ENCODE measurements around the gene IRF2BP1. TPM values are rescaled to one million over a fixed set of nuclear protein-coding genes. Genes with fewer than 3 reads are reported as not detected.

Gene IRF2BP1
- total and polyA plus RNA-seq, 9 donors = 16.4 to 21.8 (median 18.5) TPM

GRCh38 chr19:45890877-45891276 lies 4.9 kb upstream of the IRF2BP1 start:
- H3K4me3 ChIP-seq (ENCODE audit: low read length) = no peak overlapping the region
- H3K4me1 ChIP-seq (ENCODE audit: control insufficient read depth, insufficient read depth, low read length) = peaks cover 10% of the 10 kb centered on the region
- no peak for DNase-seq
- H3K27ac ChIP-seq (ENCODE audit: low read length) = no peak overlapping the region
- 92% methylated on average over 7 of the region's 17 CpGs for WGBS (ENCODE audit: insufficient coverage)
- H3K9me3 ChIP-seq (replicated peaks; ENCODE audit: control insufficient read depth, low read depth, low read length) = no peaks in the 10 kb centered on the region
- peaks cover 11% of the 10 kb centered on the region for H3K36me3 ChIP-seq (ENCODE audit: control insufficient read depth, insufficient read depth, low read length)
- no peaks in the 10 kb centered on the region for H3K27me3 ChIP-seq (ENCODE audit: control insufficient read depth, insufficient read depth, low read length)

- Histone ChIP-seq H3K9me3 (replicated peaks; ENCODE audit: control insufficient read depth, low read depth, low read length) (no peaks in the 10 kb centered on the region), H3K4me3 (ENCODE audit: low read length) (no peak overlapping the region), H3K27ac (ENCODE audit: low read length) (no peak overlapping the region), H3K27me3 (ENCODE audit: control insufficient read depth, insufficient read depth, low read length) (no peaks in the 10 kb centered on the region), H3K4me1 (ENCODE audit: control insufficient read depth, insufficient read depth, low read length) (peaks cover 22% of the 10 kb centered on the region), H3K36me3 (ENCODE audit: control insufficient read depth, insufficient read depth, low read length) (peaks cover 7% of the 10 kb centered on the region)
- no peak for DNase-seq
- WGBS (ENCODE audit: insufficient coverage) = 83% methylated on average over 2 of the region's 6 CpGs
Measured at GRCh38 chr19:45889210-45889885, 3.4 kb upstream of the IRF2BP1 start.

- peak; percentile 52 for DNase-seq
- H3K27me3 ChIP-seq (ENCODE audit: control insufficient read depth, insufficient read depth, low read length) = no peaks in the 10 kb centered on the region
- 34% methylated on average over 2 of the region's 10 CpGs for WGBS (ENCODE audit: insufficient coverage)
- H3K27ac ChIP-seq (ENCODE audit: low read length) = peak overlapping the region; percentile 94
- peaks cover 16% of the 10 kb centered on the region for H3K36me3 ChIP-seq (ENCODE audit: control insufficient read depth, insufficient read depth, low read length)
- H3K4me3 ChIP-seq (ENCODE audit: low read length) = peak overlapping the region; percentile 46
- H3K4me1 ChIP-seq (ENCODE audit: control insufficient read depth, insufficient read depth, low read length) = peaks cover 42% of the 10 kb centered on the region
- H3K9me3 ChIP-seq (replicated peaks; ENCODE audit: control insufficient read depth, low read depth, low read length) = no peaks in the 10 kb centered on the region
Measured at GRCh38 chr19:45887200-45887710, 1.3 kb upstream of the IRF2BP1 start.

- 2% methylated on average over 21 of the region's 32 CpGs for WGBS (ENCODE audit: insufficient coverage)
- Histone ChIP-seq H3K27me3 (ENCODE audit: control insufficient read depth, insufficient read depth, low read length) (no peaks in the 10 kb centered on the region), H3K27ac (ENCODE audit: low read length) (peak overlapping the region; percentile 94), H3K4me3 (ENCODE audit: low read length) (peak overlapping the region; percentile 46), H3K4me1 (ENCODE audit: control insufficient read depth, insufficient read depth, low read length) (peaks cover 46% of the 10 kb centered on the region), H3K36me3 (ENCODE audit: control insufficient read depth, insufficient read depth, low read length) (peaks cover 20% of the 10 kb centered on the region), H3K9me3 (replicated peaks; ENCODE audit: control insufficient read depth, low read depth, low read length) (no peaks in the 10 kb centered on the region)
- peak; percentile 98 for DNase-seq
Measured at GRCh38 chr19:45886427-45887199, 672 bp upstream of the IRF2BP1 start.

GRCh38 chr19:45884682-45885555 lies 1.0 kb downstream of the IRF2BP1 start:
- H3K9me3 ChIP-seq (replicated peaks; ENCODE audit: control insufficient read depth, low read depth, low read length) = no peaks in the 10 kb centered on the region
- peak overlapping the region; percentile 46 for H3K4me3 ChIP-seq (ENCODE audit: low read length)
- no peaks in the 10 kb centered on the region for H3K27me3 ChIP-seq (ENCODE audit: control insufficient read depth, insufficient read depth, low read length)
- H3K27ac ChIP-seq (ENCODE audit: low read length) = peak overlapping the region; percentile 84
- DNase-seq = peak; percentile 58
- peaks cover 20% of the 10 kb centered on the region for H3K36me3 ChIP-seq (ENCODE audit: control insufficient read depth, insufficient read depth, low read length)
- H3K4me1 ChIP-seq (ENCODE audit: control insufficient read depth, insufficient read depth, low read length) = peaks cover 46% of the 10 kb centered on the region
- 52% methylated on average over 72 of the region's 72 CpGs for WGBS (ENCODE audit: insufficient coverage)

- H3K27me3 ChIP-seq (ENCODE audit: control insufficient read depth, insufficient read depth, low read length) = peaks cover 2% of the 10 kb centered on the region
- H3K4me3 ChIP-seq (ENCODE audit: low read length) = no peak overlapping the region
- H3K4me1 ChIP-seq (ENCODE audit: control insufficient read depth, insufficient read depth, low read length) = peaks cover 46% of the 10 kb centered on the region
- no peaks in the 10 kb centered on the region for H3K9me3 ChIP-seq (replicated peaks; ENCODE audit: control insufficient read depth, low read depth, low read length)
- H3K27ac ChIP-seq (ENCODE audit: low read length) = no peak overlapping the region
- peaks cover 20% of the 10 kb centered on the region for H3K36me3 ChIP-seq (ENCODE audit: control insufficient read depth, insufficient read depth, low read length)
- DNase-seq = no peak
- 86% methylated on average over 55 of the region's 57 CpGs for WGBS (ENCODE audit: insufficient coverage)
Measured at GRCh38 chr19:45883881-45884681, 1.9 kb downstream of the IRF2BP1 start.

- no CpG with 5 or more reads among the region's 5 CpGs for WGBS (ENCODE audit: insufficient coverage)
- DNase-seq = no peak
- peaks cover 46% of the 10 kb centered on the region for H3K4me1 ChIP-seq (ENCODE audit: control insufficient read depth, insufficient read depth, low read length)
- H3K27me3 ChIP-seq (ENCODE audit: control insufficient read depth, insufficient read depth, low read length) = peaks cover 2% of the 10 kb centered on the region
- H3K36me3 ChIP-seq (ENCODE audit: control insufficient read depth, insufficient read depth, low read length) = peaks cover 20% of the 10 kb centered on the region
- no peak overlapping the region for H3K27ac ChIP-seq (ENCODE audit: low read length)
- H3K4me3 ChIP-seq (ENCODE audit: low read length) = no peak overlapping the region
- H3K9me3 ChIP-seq (replicated peaks; ENCODE audit: control insufficient read depth, low read depth, low read length) = no peaks in the 10 kb centered on the region
Measured at GRCh38 chr19:45883586-45883880, 2.4 kb downstream of the IRF2BP1 start.

- Histone ChIP-seq H3K9me3 (replicated peaks; ENCODE audit: control insufficient read depth, low read depth, low read length) (no peaks in the 10 kb centered on the region), H3K4me3 (ENCODE audit: low read length) (no peak overlapping the region), H3K4me1 (ENCODE audit: control insufficient read depth, insufficient read depth, low read length) (peaks cover 46% of the 10 kb centered on the region), H3K27ac (ENCODE audit: low read length) (no peak overlapping the region), H3K27me3 (ENCODE audit: control insufficient read depth, insufficient read depth, low read length) (peaks cover 2% of the 10 kb centered on the region), H3K36me3 (ENCODE audit: control insufficient read depth, insufficient read depth, low read length) (peaks cover 20% of the 10 kb centered on the region)
- DNase-seq = peak; percentile 85
- WGBS (ENCODE audit: insufficient coverage) = 7% methylated on average over 28 of the region's 47 CpGs
Measured at GRCh38 chr19:45882652-45883585, 3.0 kb downstream of the IRF2BP1 start.

Data from muscle of leg (tissue), 11 donors.